Activated B cell treated with CpG ODN at 0.5 μM for 24 hours (primary cell): ENCODE results near the gene BTG1. TPM values are rescaled to one million over a fixed set of nuclear protein-coding genes. Genes with fewer than 3 reads are reported as not detected.

Experiments used
- ATAC-seq: fragments of 200-7000 bp; cut with Tn5 transposase; one replicate; pipeline ENCODE4 v1.10.0; 2021; ENCODE audit warnings: low read depth, mild to moderate bottlenecking, moderate library complexity
- CTCF ChIA-PET: fragments of 350-600 bp; sonication (Branson Sonifier 250); formaldehyde crosslinking; loops from one replicate; lab custom pipeline; 2021; ENCODE audit warnings: antibody characterized with exemption; lab: Charles Lee
- POLR2A ChIA-PET: fragments of 350-600 bp; sonication (Branson Sonifier 250); formaldehyde crosslinking; loops from one replicate; lab custom pipeline; 2021; ENCODE audit warnings: antibody characterized with exemption; lab: Charles Lee
- DNase-seq: peaks from one replicate; pipeline ENCODE4 v3.0.0; 2022
- H3K27ac Mint-ChIP-seq: one replicate; pipeline ENCODE4 v1.8.0; 2020; ENCODE audit warnings: mixed read lengths
- H3K27me3 Mint-ChIP-seq: one replicate; pipeline ENCODE4 v1.8.0; 2021; ENCODE audit warnings: mixed read lengths
- H3K36me3 Mint-ChIP-seq: one replicate; pipeline ENCODE4 v1.8.0; 2021; ENCODE audit warnings: low read depth, mixed read lengths
- H3K4me1 Mint-ChIP-seq: one replicate; pipeline ENCODE4 v1.8.0; 2021; ENCODE audit warnings: mixed read lengths
- H3K4me3 Mint-ChIP-seq: one replicate; pipeline ENCODE4 v1.8.0; 2020; ENCODE audit warnings: mild to moderate bottlenecking, mixed read lengths
- H3K9me3 Mint-ChIP-seq: one replicate; pipeline ENCODE4 v1.8.0; 2020; ENCODE audit warnings: mixed read lengths
- CTCF ChIP-seq: fragments of 200-600 bp; IDR thresholded peaks from one replicate; pipeline ENCODE4 v1.8.0; 2022; ENCODE audit warnings: antibody characterized with exemption, mild to moderate bottlenecking
- intact Hi-C: fragments of 100-400 bp; cut with micrococcal nuclease; formaldehyde crosslinking; loops from one replicate; pipeline ENCODE4 v1.15.1; 2024
- total RNA-seq: library from RNA; stranded (reverse); gene quantifications from 2 replicates; pipeline ENCODE4 v1.2.3, GENCODE V29; 2022

The BTG1 gene
- total RNA-seq, 1 donor from 2014 or later: 429 TPM

GRCh38 chr12:92144631-92145480, 790 bp downstream of the BTG1 start:
- H3K36me3 Mint-ChIP-seq: peaks cover 83% of the 10 kb centered on the region
- peak overlapping the region; percentile 99 for H3K27ac Mint-ChIP-seq
- peaks cover 33% of the 10 kb centered on the region for H3K4me1 Mint-ChIP-seq
- no peaks in the 10 kb centered on the region for H3K9me3 Mint-ChIP-seq
- ATAC-seq (no peak), DNase-seq (no peak)
- peak overlapping the region; percentile 98 for H3K4me3 Mint-ChIP-seq
- ChIA-PET CTCF (interaction anchor here (0.7 to 5.1 kb wide), 28 partner anchors 11 to 783 kb away, joined by 3 to 36 read pairs (median 4); no protein-coding TSS in a partner anchor), POLR2A (interaction anchor here (0.6 to 11.0 kb wide), 89 partner anchors 8 to 783 kb away, joined by 3 to 607 read pairs (median 6); partner anchors contain the start of gene PLEKHG7)
- no peak for TF ChIP-seq CTCF
- intact Hi-C loops: loop anchor here (1.0 to 10.0 kb wide), 15 partner anchors 11 to 1300 kb away; partner anchors contain the start of gene UBE2N
- H3K27me3 Mint-ChIP-seq: no peaks in the 10 kb centered on the region

- peak overlapping the region; percentile 98 for H3K4me3 Mint-ChIP-seq
- CTCF ChIA-PET: interaction anchor here (0.6 to 5.1 kb wide), 21 partner anchors 8 to 762 kb away, joined by 3 to 36 read pairs (median 5); no protein-coding TSS in a partner anchor
These were observed 1.7 kb downstream of the BTG1 start for GRCh38 chr12:92143686-92144630.

GRCh38 chr12:92143258-92143657, 2.4 kb downstream of the BTG1 start:
- POLR2A ChIA-PET: interaction anchor here (0.7 to 11.0 kb wide), 32 partner anchors 9 to 761 kb away, joined by 3 to 607 read pairs (median 20); no protein-coding TSS in a partner anchor
- H3K27ac Mint-ChIP-seq: peak overlapping the region; percentile 99
- DNase-seq: no peak
- H3K4me1 Mint-ChIP-seq: peaks cover 31% of the 10 kb centered on the region
- peak overlapping the region; percentile 98 for H3K4me3 Mint-ChIP-seq
- no peaks in the 10 kb centered on the region for H3K27me3 Mint-ChIP-seq
- peaks cover 87% of the 10 kb centered on the region for H3K36me3 Mint-ChIP-seq
- CTCF ChIA-PET: interaction anchor here (0.6 to 5.1 kb wide), 14 partner anchors 9 to 761 kb away, joined by 3 to 36 read pairs (median 10); no protein-coding TSS in a partner anchor
- no peak for TF ChIP-seq CTCF
- intact Hi-C loops: loop anchor here (5.0 to 10.0 kb wide), 2 partner anchors 136 to 1302 kb away; partner anchors contain the start of gene UBE2N
- no peaks in the 10 kb centered on the region for H3K9me3 Mint-ChIP-seq
- ATAC-seq: no peak

More at GRCh38 chr12:92143686-92144630, 1.7 kb downstream of the BTG1 start:
- intact Hi-C loops: loop anchor here (1.0 to 10.0 kb wide), 11 partner anchors 10 to 1301 kb away; partner anchors contain the start of gene UBE2N
- POLR2A ChIA-PET: interaction anchor here (0.6 to 11.0 kb wide), 55 partner anchors 9 to 762 kb away, joined by 3 to 607 read pairs (median 12); no protein-coding TSS in a partner anchor
- ATAC-seq: peak; percentile 22
- no peak for TF ChIP-seq CTCF
- H3K27me3 Mint-ChIP-seq: no peaks in the 10 kb centered on the region
- DNase-seq: peak; percentile 49
- H3K9me3 Mint-ChIP-seq: no peaks in the 10 kb centered on the region
- H3K27ac Mint-ChIP-seq: peak overlapping the region; percentile 99
- H3K36me3 Mint-ChIP-seq: peaks cover 85% of the 10 kb centered on the region
- H3K4me1 Mint-ChIP-seq: peaks cover 32% of the 10 kb centered on the region

- peaks cover 94% of the 10 kb centered on the region for H3K36me3 Mint-ChIP-seq
- intact Hi-C loops: loop anchor here (5.0 to 10.0 kb wide), 2 partner anchors 135 to 1302 kb away; partner anchors contain the start of gene UBE2N
- peaks cover 32% of the 10 kb centered on the region for H3K4me1 Mint-ChIP-seq
- no peak for DNase-seq
- TF ChIP-seq CTCF: no peak
- no peaks in the 10 kb centered on the region for H3K27me3 Mint-ChIP-seq
- peak overlapping the region; percentile 98 for H3K4me3 Mint-ChIP-seq
- no peaks in the 10 kb centered on the region for H3K9me3 Mint-ChIP-seq
- no peak for ATAC-seq
- ChIA-PET CTCF (interaction anchor here (0.8 to 5.1 kb wide), 5 partner anchors 10 to 761 kb away, joined by 3 to 36 read pairs (median 4); no protein-coding TSS in a partner anchor), POLR2A (interaction anchor here (0.6 to 11.0 kb wide), 22 partner anchors 8 to 761 kb away, joined by 3 to 607 read pairs (median 20); no protein-coding TSS in a partner anchor)
- H3K27ac Mint-ChIP-seq: peak overlapping the region; percentile 99
These were observed 3.3 kb downstream of the BTG1 start for GRCh38 chr12:92142251-92142926.
